Activated CD4-positive, alpha-beta memory T cell treated with anti-CD3 and anti-CD28 coated beads for 36 hours (primary cell): ENCODE results near the gene OR6J1. TPM values are rescaled to one million over a fixed set of nuclear protein-coding genes. Genes with fewer than 3 reads are reported as not detected.
"Not testable (repeated sequence)": the region's sequence is repeated elsewhere in the genome, so short reads cannot be mapped to it uniquely, and the experiment has no call there.

Experiments used
- CTCF ChIA-PET: fragments of 350-600 bp; sonication (Branson Sonifier 250); formaldehyde crosslinking; loops from one replicate; lab custom pipeline; 2021; ENCODE audit warnings: antibody characterized with exemption, inconsistent platforms; lab: Charles Lee
- POLR2A ChIA-PET: fragments of 350-600 bp; sonication (Branson Sonifier 250); formaldehyde crosslinking; loops from one replicate; lab custom pipeline; 2021; ENCODE audit warnings: antibody characterized with exemption; lab: Charles Lee
- DNase-seq: peaks from one replicate; pipeline ENCODE4 v3.0.0-alpha.2; 2020
- H3K27ac Mint-ChIP-seq: one replicate; pipeline ENCODE4 v1.8.0; 2021; ENCODE audit warnings: mixed read lengths
- H3K27me3 Mint-ChIP-seq: one replicate; pipeline ENCODE4 v1.8.0; 2021; ENCODE audit warnings: mixed read lengths
- H3K36me3 Mint-ChIP-seq: one replicate; pipeline ENCODE4 v1.8.0; 2021; ENCODE audit warnings: mixed read lengths
- H3K4me1 Mint-ChIP-seq: one replicate; pipeline ENCODE4 v1.8.0; 2021; ENCODE audit warnings: low read depth, mixed read lengths
- H3K4me3 Mint-ChIP-seq: one replicate; pipeline ENCODE4 v1.8.0; 2021; ENCODE audit warnings: mild to moderate bottlenecking, mixed read lengths
- H3K9me3 Mint-ChIP-seq: one replicate; pipeline ENCODE4 v1.8.0; 2021; ENCODE audit warnings: mixed read lengths
- intact Hi-C: fragments of 100-400 bp; cut with micrococcal nuclease; formaldehyde crosslinking; loops from one replicate; pipeline ENCODE4 v1.15.1; 2023
- total RNA-seq, 2 experiments: library from RNA; stranded (reverse); gene quantifications; one replicate each; pipeline ENCODE4 v1.2.3, GENCODE V29; 2021

The OR6J1 gene
- total RNA-seq, 2 experiments from 2014 or later: not detected

GRCh38 chr14:22626590-22626989 lies 17.6 kb downstream of the OR6J1 start:
- Mint-ChIP-seq H3K27ac (no peak overlapping the region), H3K36me3 (no peaks in the 10 kb centered on the region), H3K4me1 (peaks cover 2% of the 10 kb centered on the region), H3K27me3 (peaks cover 9% of the 10 kb centered on the region), H3K4me3 (no peak overlapping the region), H3K9me3 (peaks cover 9% of the 10 kb centered on the region)
- ChIA-PET POLR2A (no interaction called here), CTCF (no interaction called here)
- intact Hi-C loops: no loop called here
- no peak for DNase-seq

- H3K36me3 Mint-ChIP-seq: no peaks in the 10 kb centered on the region
- intact Hi-C loops: no loop called here
- peaks cover 6% of the 10 kb centered on the region for H3K27me3 Mint-ChIP-seq
- no peaks in the 10 kb centered on the region for H3K9me3 Mint-ChIP-seq
- CTCF ChIA-PET: no interaction called here
- peaks cover 2% of the 10 kb centered on the region for H3K4me1 Mint-ChIP-seq
- no peak overlapping the region for H3K4me3 Mint-ChIP-seq
- no peak overlapping the region for H3K27ac Mint-ChIP-seq
- POLR2A ChIA-PET: no interaction called here
- DNase-seq: no peak
These were observed 21.1 kb downstream of the OR6J1 start for GRCh38 chr14:22623047-22623446.

DNA sequence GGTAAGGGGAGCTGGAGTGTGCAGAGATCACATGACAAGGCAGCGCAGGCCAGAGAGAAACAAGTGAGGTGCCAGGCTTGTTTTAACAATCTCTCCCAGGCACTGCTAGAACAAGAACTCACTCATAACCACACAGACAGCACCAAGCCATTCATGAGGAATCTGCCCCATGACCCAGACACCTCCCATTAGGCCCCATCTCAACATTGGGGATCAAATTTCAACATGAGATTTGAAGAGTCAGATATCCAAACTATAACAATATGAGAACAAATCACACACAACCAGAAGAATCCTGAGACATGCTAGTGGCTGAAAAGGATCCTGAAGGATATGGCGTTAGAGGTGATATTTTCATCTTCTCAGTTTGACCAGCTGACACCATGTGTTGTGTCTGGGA lies 21.9 kb downstream of the OR6J1 start:
- DNase-seq: no peak
- Mint-ChIP-seq H3K36me3 (no peaks in the 10 kb centered on the region), H3K27me3 (peaks cover 6% of the 10 kb centered on the region), H3K4me3 (no peak overlapping the region), H3K27ac (no peak overlapping the region), H3K9me3 (no peaks in the 10 kb centered on the region), H3K4me1 (peaks cover 2% of the 10 kb centered on the region)
- intact Hi-C loops: no loop called here
- ChIA-PET CTCF (no interaction called here), POLR2A (no interaction called here)

DNA sequence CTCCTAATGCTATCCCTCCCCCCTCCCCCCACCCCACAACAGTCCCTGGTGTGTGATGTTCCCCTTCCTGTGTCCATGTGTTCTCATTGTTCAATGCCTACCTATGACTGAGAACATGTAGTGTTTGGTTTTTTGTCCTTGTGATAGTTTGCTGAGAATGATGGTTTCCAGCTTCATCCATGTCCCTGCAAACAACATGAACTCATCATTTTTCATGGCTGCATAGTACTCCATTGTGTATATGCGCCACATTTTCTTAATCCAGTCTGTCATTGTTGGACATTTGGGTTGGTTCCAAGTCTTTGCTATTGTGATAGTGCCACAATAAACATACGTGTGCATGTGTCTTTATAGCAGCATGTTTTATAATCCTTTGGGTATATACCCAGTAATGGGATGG lies 28.4 kb downstream of the OR6J1 start:
- H3K9me3 Mint-ChIP-seq, POLR2A ChIA-PET, CTCF ChIA-PET, H3K27me3 Mint-ChIP-seq, DNase-seq, H3K27ac Mint-ChIP-seq, intact Hi-C loops, H3K4me1 Mint-ChIP-seq, H3K4me3 Mint-ChIP-seq: not testable (repeated sequence)
- H3K36me3 Mint-ChIP-seq: peaks cover 10% of the 10 kb centered on the region

DNA sequence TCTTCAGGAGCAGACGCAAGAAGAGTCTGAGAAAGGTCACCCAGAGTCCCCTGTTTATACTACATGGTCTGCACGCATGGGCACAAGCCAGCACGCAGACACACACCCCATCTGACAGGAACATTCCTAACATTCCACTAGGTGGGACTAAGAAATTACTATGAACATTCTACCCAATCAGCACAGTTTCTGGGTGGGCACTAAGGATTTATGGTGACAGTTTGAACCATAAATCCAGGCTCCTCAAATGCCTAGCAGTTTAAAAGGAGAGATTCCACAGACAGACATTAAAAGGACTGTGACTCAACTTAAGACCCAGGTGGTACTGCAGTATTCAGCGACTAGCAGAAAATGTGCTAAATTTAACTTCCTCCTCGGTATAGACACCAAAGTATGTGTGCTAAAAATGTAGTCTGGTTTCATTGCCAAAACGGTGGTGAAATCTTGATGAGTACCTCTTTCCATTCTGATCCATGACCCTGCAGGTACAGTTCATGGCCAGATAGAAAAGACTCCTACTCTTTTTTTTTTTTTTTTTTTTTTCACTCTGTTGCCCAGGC lies 29.8 kb downstream of the OR6J1 start:
- H3K4me3 Mint-ChIP-seq: no peak overlapping the region
- CTCF ChIA-PET: no interaction called here
- no peaks in the 10 kb centered on the region for H3K27me3 Mint-ChIP-seq
- intact Hi-C loops: no loop called here
- POLR2A ChIA-PET: no interaction called here
- no peaks in the 10 kb centered on the region for H3K4me1 Mint-ChIP-seq
- no peaks in the 10 kb centered on the region for H3K9me3 Mint-ChIP-seq
- no peak for DNase-seq
- H3K36me3 Mint-ChIP-seq: peaks cover 19% of the 10 kb centered on the region
- no peak overlapping the region for H3K27ac Mint-ChIP-seq

- Mint-ChIP-seq H3K4me3 (no peak overlapping the region), H3K27me3 (no peaks in the 10 kb centered on the region), H3K9me3 (no peaks in the 10 kb centered on the region), H3K36me3 (peaks cover 19% of the 10 kb centered on the region), H3K4me1 (no peaks in the 10 kb centered on the region), H3K27ac (no peak overlapping the region)
- intact Hi-C loops: no loop called here
- ChIA-PET CTCF (no interaction called here), POLR2A (interaction anchor here (0.7 kb wide), 1 partner anchor 75 kb away, joined by 5 read pairs; no protein-coding TSS in a partner anchor)
- DNase-seq: no peak
These were observed 30.4 kb downstream of the OR6J1 start for GRCh38 chr14:22613736-22614239.

GRCh38 chr14:22613106-22613695 lies 31.0 kb downstream of the OR6J1 start:
- no peak overlapping the region for H3K27ac Mint-ChIP-seq
- ChIA-PET POLR2A (interaction anchor here (0.7 kb wide), 1 partner anchor 74 kb away, joined by 5 read pairs; no protein-coding TSS in a partner anchor), CTCF (no interaction called here)
- no peak for DNase-seq
- peaks cover 19% of the 10 kb centered on the region for H3K36me3 Mint-ChIP-seq
- H3K4me3 Mint-ChIP-seq: no peak overlapping the region
- H3K4me1 Mint-ChIP-seq: no peaks in the 10 kb centered on the region
- H3K27me3 Mint-ChIP-seq: no peaks in the 10 kb centered on the region
- intact Hi-C loops: no loop called here
- no peaks in the 10 kb centered on the region for H3K9me3 Mint-ChIP-seq

GRCh38 chr14:22610931-22611330 lies 33.2 kb downstream of the OR6J1 start:
- CTCF ChIA-PET: no interaction called here
- Mint-ChIP-seq H3K4me3 (no peak overlapping the region), H3K36me3 (peaks cover 31% of the 10 kb centered on the region), H3K27ac (no peak overlapping the region), H3K4me1 (no peaks in the 10 kb centered on the region), H3K9me3 (no peaks in the 10 kb centered on the region), H3K27me3 (no peaks in the 10 kb centered on the region)
- intact Hi-C loops: no loop called here
- POLR2A ChIA-PET: no interaction called here
- DNase-seq: no peak

- Mint-ChIP-seq H3K4me3 (no peak overlapping the region), H3K27me3 (no peaks in the 10 kb centered on the region), H3K36me3 (peaks cover 43% of the 10 kb centered on the region), H3K9me3 (no peaks in the 10 kb centered on the region), H3K4me1 (no peaks in the 10 kb centered on the region), H3K27ac (no peak overlapping the region)
- intact Hi-C loops: no loop called here
- DNase-seq: no peak
- ChIA-PET CTCF (interaction anchor here (0.7 to 2.1 kb wide), 3 partner anchors 18 to 50 kb away, joined by 3 to 7 read pairs (median 3); partner anchors contain the start of gene DAD1), POLR2A (no interaction called here)
These were observed 36.9 kb downstream of the OR6J1 start for GRCh38 chr14:22607291-22607690.

DNA sequence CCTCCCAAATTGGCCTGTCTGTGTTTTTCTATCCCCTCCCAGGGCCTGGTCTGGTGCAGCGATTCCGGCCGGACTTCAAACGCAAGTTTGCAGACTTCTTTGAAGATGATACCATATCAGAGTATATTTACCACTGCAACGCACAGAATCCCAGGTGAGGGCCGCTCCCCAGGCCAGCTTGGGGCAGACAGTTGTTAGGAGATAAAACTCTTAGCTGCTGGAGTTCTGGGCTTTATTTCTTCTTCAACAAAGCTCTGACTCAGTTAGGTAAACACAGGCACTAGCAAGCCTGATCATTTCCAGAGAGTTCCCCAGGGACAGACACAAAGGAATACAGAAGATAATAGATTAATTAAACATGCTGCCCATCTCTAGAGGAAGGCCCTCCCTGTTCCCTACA lies 37.8 kb downstream of the OR6J1 start:
- no peaks in the 10 kb centered on the region for H3K4me1 Mint-ChIP-seq
- no peaks in the 10 kb centered on the region for H3K27me3 Mint-ChIP-seq
- intact Hi-C loops: no loop called here
- ChIA-PET CTCF (interaction anchor here (2.1 kb wide), 1 partner anchor 36 kb away, joined by 7 read pairs; no protein-coding TSS in a partner anchor), POLR2A (no interaction called here)
- peaks cover 46% of the 10 kb centered on the region for H3K36me3 Mint-ChIP-seq
- H3K9me3 Mint-ChIP-seq: no peaks in the 10 kb centered on the region
- H3K27ac Mint-ChIP-seq: no peak overlapping the region
- H3K4me3 Mint-ChIP-seq: no peak overlapping the region
- DNase-seq: no peak

- intact Hi-C loops: no loop called here
- POLR2A ChIA-PET: no interaction called here
- H3K4me3 Mint-ChIP-seq: no peak overlapping the region
- H3K27me3 Mint-ChIP-seq: no peaks in the 10 kb centered on the region
- H3K4me1 Mint-ChIP-seq: peaks cover 23% of the 10 kb centered on the region
- H3K27ac Mint-ChIP-seq: no peak overlapping the region
- CTCF ChIA-PET: interaction anchor here (5.6 to 7.0 kb wide), 2 partner anchors 13 to 32 kb away, joined by 51 to 52 read pairs; partner anchors contain the start of gene DAD1
- H3K36me3 Mint-ChIP-seq: peaks cover 31% of the 10 kb centered on the region
- DNase-seq: no peak
- H3K9me3 Mint-ChIP-seq: no peaks in the 10 kb centered on the region
These were observed 41.3 kb downstream of the OR6J1 start for GRCh38 chr14:22602862-22603261.

DNA sequence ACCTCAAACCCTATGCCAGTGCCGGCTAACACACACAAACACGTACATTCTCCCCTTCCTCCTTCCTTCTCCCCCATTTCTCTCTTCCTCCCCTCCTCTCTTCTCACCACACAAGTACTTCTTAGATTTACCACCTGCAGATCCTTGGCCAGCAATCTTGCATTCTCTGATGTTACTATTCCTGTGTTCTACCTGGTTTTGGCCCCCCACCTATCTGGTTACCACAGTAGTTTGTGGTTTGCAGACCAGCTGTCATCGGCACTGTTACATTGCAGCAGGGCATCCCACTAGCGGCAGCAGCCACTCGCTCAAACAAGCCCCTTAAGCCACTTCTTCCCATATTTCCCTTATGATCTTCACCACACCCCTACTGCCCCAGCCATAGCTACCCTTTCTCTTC lies 42.2 kb downstream of the OR6J1 start:
- Mint-ChIP-seq H3K27me3 (no peaks in the 10 kb centered on the region), H3K36me3 (peaks cover 26% of the 10 kb centered on the region), H3K27ac (no peak overlapping the region), H3K4me1 (peaks cover 27% of the 10 kb centered on the region), H3K9me3 (no peaks in the 10 kb centered on the region), H3K4me3 (no peak overlapping the region)
- intact Hi-C loops: no loop called here
- DNase-seq: no peak
- POLR2A ChIA-PET: no interaction called here
- CTCF ChIA-PET: interaction anchor here (5.6 to 7.0 kb wide), 2 partner anchors 12 to 31 kb away, joined by 51 to 52 read pairs; partner anchors contain the start of gene DAD1
